ENCODE results near the gene C2.
A peak's percentile ranks its signal among the peaks of the same experiment; 100 is the strongest.

Gene C2

GRCh38 chr6:31927242-31927862, at the start of gene C2:
TSS of gene C2 (plus strand) at chr6:31927717. CDS start at chr6:31927753, 36 bp downstream.
- DNase-seq = peak; percentile 66

GRCh38 chr6:31878222-31878621, 49.3 kb upstream of the C2 start:
- DNase-seq = no peak

- DNase-seq = no peak
These were observed 48.8 kb upstream of the C2 start, which contains the start of gene SLC44A4 for GRCh38 chr6:31878726-31879125. TSS of gene SLC44A4 (minus strand) at chr6:31878997. CDS start at chr6:31878980, 17 bp downstream.

- no peak for DNase-seq
These were observed 48.4 kb upstream of the C2 start for GRCh38 chr6:31879143-31879542.

GRCh38 chr6:31879901-31880300, 47.6 kb upstream of the C2 start:
- no peak for DNase-seq

GRCh38 chr6:31880616-31881015, 46.9 kb upstream of the C2 start:
- no peak for DNase-seq

- no peak for DNase-seq
These were observed 46.2 kb upstream of the C2 start for GRCh38 chr6:31881136-31881859.

GRCh38 chr6:31882344-31882743, 45.2 kb upstream of the C2 start:
- DNase-seq = no peak

- no peak for DNase-seq
These were observed 43.8 kb upstream of the C2 start for GRCh38 chr6:31883676-31884075.

- no peak for DNase-seq
These were observed 42.9 kb upstream of the C2 start for GRCh38 chr6:31884528-31885035.

- no peak for DNase-seq
These were observed 41.0 kb upstream of the C2 start for GRCh38 chr6:31886541-31886991.

GRCh38 chr6:31887173-31888007, 40.1 kb upstream of the C2 start:
- DNase-seq = no peak

GRCh38 chr6:31888276-31889258, 39.0 kb upstream of the C2 start:
- peak; percentile 26 for DNase-seq

GRCh38 chr6:31889331-31889972, 38.1 kb upstream of the C2 start:
- DNase-seq = no peak

- DNase-seq = no peak
These were observed 34.7 kb upstream of the C2 start for GRCh38 chr6:31892821-31893220.

GRCh38 chr6:31896493-31896855, 31.0 kb upstream of the C2 start:
- no peak for DNase-seq

GRCh38 chr6:31896856-31897611, 30.5 kb upstream of the C2 start:
- no peak for DNase-seq

- peak; percentile 91 for DNase-seq
These were observed 29.7 kb upstream of the C2 start, which contains the start of gene EHMT2 for GRCh38 chr6:31897612-31898382. TSS of gene EHMT2 (minus strand) at chr6:31897698. CDS start at chr6:31897677, 21 bp downstream.

- DNase-seq = peak; percentile 74
These were observed 29.0 kb upstream of the C2 start for GRCh38 chr6:31898383-31899011.

Data from OCI-M1 (cell line).